Measurements from ENCODE around the gene SSBP3. TPM values are rescaled to one million over a fixed set of nuclear protein-coding genes. Genes with fewer than 3 reads are reported as not detected.

The SSBP3 gene
- total RNA-seq, 1 experiment from 2014 or later = 37.5 TPM

GRCh38 chr1:54401799-54402198 is 4.4 kb downstream of the SSBP3 start (continued):
- TF ChIP-seq YY1 (IDR thresholded peaks at IDR 0.05; ENCODE audit: extremely low read depth, insufficient replicate concordance, low read depth, low read length) = no peak
- TF ChIP-seq EGR1 (IDR thresholded peaks at IDR 0.05; ENCODE audit: low read depth) = no peak
- TF ChIP-seq ZNF274 (IDR thresholded peaks at IDR 0.05; ENCODE audit: low read depth, low read length) = no peak
- TF ChIP-seq CTCF (IDR thresholded peaks at IDR 0.05 in 2 of 3, conservative IDR thresholded peaks at IDR 0.05 in 1 of 3; ENCODE audit: borderline replicate concordance in 1 of 3, insufficient read depth in 1 of 3, low read depth in 2 of 3, low read length in 2 of 3) = no peak

GRCh38 chr1:54400329-54400728 is 5.9 kb downstream of the SSBP3 start:
- no peak overlapping the region for H3K27ac ChIP-seq (ENCODE audit: low read depth, low read length)
- POLR2A ChIA-PET = no interaction called here
- peaks cover 5 to 12% of the 10 kb centered on the region in 2 experiments; a peak in 3 of 4 replicates for H3K4me1 ChIP-seq (ENCODE audit: control insufficient read depth in 1 of 2, insufficient read depth in 2 of 2, low read length in 2 of 2)
- TF ChIP-seq YY1 (IDR thresholded peaks at IDR 0.05; ENCODE audit: extremely low read depth, insufficient replicate concordance, low read depth, low read length) = no peak
- no peak for TF ChIP-seq REST (IDR thresholded peaks at IDR 0.05; ENCODE audit: low read depth)
- H3K9me3 ChIP-seq (ENCODE audit: control insufficient read depth in 1 of 2, insufficient read depth in 1 of 2, low read depth in 1 of 2, low read length in 2 of 2) = no peaks in the 10 kb centered on the region
- H3K9ac ChIP-seq (ENCODE audit: low read length) = no peak overlapping the region
- no peak overlapping the region for H3K4me2 ChIP-seq (ENCODE audit: low read length)
- no peaks in the 10 kb centered on the region for H4K20me1 ChIP-seq (ENCODE audit: insufficient read depth)
- H3K4me3 ChIP-seq (replicated peaks in 1 of 2; ENCODE audit: low read depth in 1 of 2, low read length in 2 of 2) = no peak overlapping the region
- RAD21 ChIA-PET (ENCODE audit: low non-redundant PET in 1 of 2, low total read pairs in 2 of 2, uncharacterized antibody in 2 of 2, unreplicated experiment in 2 of 2) = no interaction called here
- no peaks in the 10 kb centered on the region for H3K9me2 ChIP-seq (ENCODE audit: insufficient read depth)
- ATAC-seq (no peak), DNase-seq (ENCODE audit: low read depth, low spot score) (no peak)
- no peak overlapping the region for H2AFZ ChIP-seq (ENCODE audit: low read depth, low read length, poor library complexity, severe bottlenecking)
- intact Hi-C loops (cut with micrococcal nuclease) = loop anchor here (10.0 kb wide), 1 partner anchor 196 kb away; the partner anchor contains the start of genes CYB5RL and MRPL37
- H3K36me3 ChIP-seq (ENCODE audit: control insufficient read depth in 1 of 2, insufficient read depth in 2 of 2, low read length in 2 of 2) = peaks cover 12 to 32% of the 10 kb centered on the region in 2 experiments; a peak in 3 of 4 replicates
- CTCF ChIA-PET = no interaction called here
- no TSS peak for BruUV-seq (replicated peaks)
- H3K79me2 ChIP-seq (ENCODE audit: insufficient read depth, low read length) = peaks cover 3% of the 10 kb centered on the region; the same call in 1 of the 2 replicates
- H3K27me3 ChIP-seq (ENCODE audit: insufficient read depth, low read length) = no peaks in the 10 kb centered on the region
